Gastrocnemius medialis (tissue), 4 donors: ENCODE data around the gene CCSER1.

Source experiments
- POLR2A ChIP-seq, 2 donors: fragments of 450-650 bp; IDR thresholded peaks; one replicate each; pipeline ENCODE4 v1.6.1; 2017; ENCODE audit warnings: antibody characterized with exemption in 2 of 2, mild to moderate bottlenecking in 2 of 2, moderate library complexity in 2 of 2
- TF ChIP-seq, protein P1 (sequence below), 5 experiments: fragments of 450-650 bp in 3 of 5; fragments of 200-600 bp in 2 of 5; sonication (generic) in 2 of 5; IDR thresholded peaks in 4 of 5; conservative IDR thresholded peaks in 1 of 5; 1 replicate in 4 of 5; 2 replicates in 1 of 5; pipeline ENCODE4 v1.5.1; 2016 to 2019; ENCODE audit warnings: antibody characterized with exemption in 5 of 5, mild to moderate bottlenecking in 3 of 5, moderate library complexity in 3 of 5

DNA sequence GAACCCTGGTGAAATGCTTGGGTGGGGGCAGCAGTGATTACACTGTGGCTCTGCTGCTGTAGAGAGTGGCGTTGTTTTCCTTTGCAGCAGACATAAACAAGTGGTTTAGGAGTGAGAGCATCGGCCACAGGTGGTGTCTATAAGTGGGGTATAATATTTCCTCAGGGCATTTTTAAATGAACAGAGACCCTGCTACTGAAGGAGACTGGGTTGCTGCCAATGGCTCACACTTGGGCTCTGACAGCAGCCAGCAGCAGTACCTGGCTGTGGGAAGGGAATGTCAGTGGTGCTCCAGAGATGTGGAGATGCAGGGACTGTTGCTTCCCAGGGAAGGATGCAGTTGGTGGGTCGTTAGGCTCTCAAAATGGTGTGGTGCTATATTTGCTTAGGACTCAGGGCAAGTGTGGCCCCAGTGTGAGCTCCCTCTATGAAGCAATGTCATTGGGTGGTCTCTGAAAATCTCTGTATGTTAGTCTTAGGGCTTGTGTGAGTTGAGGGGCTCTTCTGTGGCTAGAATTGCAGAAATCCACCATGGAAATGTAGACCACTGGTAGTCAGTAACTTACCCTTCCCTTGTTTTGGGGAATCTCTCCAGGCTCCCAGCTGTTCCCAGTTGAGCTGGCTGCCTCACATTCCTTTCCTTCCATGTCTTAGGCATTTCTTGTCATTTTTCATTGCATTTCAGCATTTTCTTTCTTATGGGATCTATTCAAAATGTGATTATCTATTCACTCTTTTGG lies 1153.5 kb downstream of the CCSER1 start:
- TF ChIP-seq, protein P1, sequence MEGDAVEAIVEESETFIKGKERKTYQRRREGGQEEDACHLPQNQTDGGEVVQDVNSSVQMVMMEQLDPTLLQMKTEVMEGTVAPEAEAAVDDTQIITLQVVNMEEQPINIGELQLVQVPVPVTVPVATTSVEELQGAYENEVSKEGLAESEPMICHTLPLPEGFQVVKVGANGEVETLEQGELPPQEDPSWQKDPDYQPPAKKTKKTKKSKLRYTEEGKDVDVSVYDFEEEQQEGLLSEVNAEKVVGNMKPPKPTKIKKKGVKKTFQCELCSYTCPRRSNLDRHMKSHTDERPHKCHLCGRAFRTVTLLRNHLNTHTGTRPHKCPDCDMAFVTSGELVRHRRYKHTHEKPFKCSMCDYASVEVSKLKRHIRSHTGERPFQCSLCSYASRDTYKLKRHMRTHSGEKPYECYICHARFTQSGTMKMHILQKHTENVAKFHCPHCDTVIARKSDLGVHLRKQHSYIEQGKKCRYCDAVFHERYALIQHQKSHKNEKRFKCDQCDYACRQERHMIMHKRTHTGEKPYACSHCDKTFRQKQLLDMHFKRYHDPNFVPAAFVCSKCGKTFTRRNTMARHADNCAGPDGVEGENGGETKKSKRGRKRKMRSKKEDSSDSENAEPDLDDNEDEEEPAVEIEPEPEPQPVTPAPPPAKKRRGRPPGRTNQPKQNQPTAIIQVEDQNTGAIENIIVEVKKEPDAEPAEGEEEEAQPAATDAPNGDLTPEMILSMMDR (IDR thresholded peaks at IDR 0.05 in 4 of 5, conservative IDR thresholded peaks at IDR 0.05 in 1 of 5), result no peak
- no peak for TF ChIP-seq POLR2A (IDR thresholded peaks at IDR 0.05)
